GM12878 (cell line): Measurements from ENCODE around the gene GGTA1. TPM values are rescaled to one million over a fixed set of nuclear protein-coding genes. Genes with fewer than 3 reads are reported as not detected.

Experiments used
- ATAC-seq: fragments of 200-7000 bp; cut with Tn5 transposase; 3 replicates; pipeline ENCODE4 v1.9.1; 2020; ENCODE audit warnings: mild to moderate bottlenecking, moderate library complexity
- BruUV-seq: library from RNA; stranded (reverse); fragments of 400-500 nt; replicated peaks from 2 replicates; lab custom pipeline; 2021; lab: Mats Ljungman, UMichigan
- CTCF ChIA-PET: fragments of 300-600 bp; sonication (Branson Sonifier 250); formaldehyde crosslinking; extraction: SDS; loops from one replicate; lab custom pipeline; 2021; ENCODE audit warnings: inconsistent platforms; lab: Yijun Ruan, JAX
- POLR2A ChIA-PET: fragments of 350-600 bp; formaldehyde crosslinking; extraction: SDS; loops from one replicate; lab custom pipeline; 2021; ENCODE audit warnings: inconsistent platforms; lab: Charles Lee
- RAD21 ChIA-PET: fragments of 300-600 bp; sonication (Branson Sonifier 250); formaldehyde crosslinking; loops from one replicate; lab custom pipeline; 2023; ENCODE audit warnings: antibody characterized with exemption; ENCODE audit not compliant: unreplicated experiment; lab: Charles Lee
- SMC1A ChIA-PET: fragments of 300-600 bp; sonication (Branson Sonifier 250); formaldehyde crosslinking; loops from one replicate; lab custom pipeline; 2023; ENCODE audit not compliant: unreplicated experiment, uncharacterized antibody; lab: Charles Lee
- DNase-seq: peaks from one replicate; pipeline ENCODE4 v3.0.0-alpha.2; 2011; ENCODE audit warnings: low read depth, low spot score
- FAIRE-seq: peaks from 3 replicates; lab custom pipeline; 2011; peaks lifted over from hg19 to GRCh38; lab: Jason Lieb, UNC
- H2AFZ ChIP-seq: 2 replicates; pipeline ENCODE4 v1.6.0; 2011; ENCODE audit warnings: low read depth, low read length, control low read depth; ENCODE audit not compliant: control insufficient read depth
- H3K27ac ChIP-seq: 2 replicates; pipeline ENCODE4 v1.5.1; 2011; ENCODE audit warnings: control low read depth; ENCODE audit not compliant: control insufficient read depth, insufficient read depth
- H3K27me3 ChIP-seq, 2 experiments: replicated peaks in 1 of 2; 2 replicates each; pipeline versions ENCODE4 v1.6.0 to v1.6.1; 2011; ENCODE audit warnings: low read length in 1 of 2; ENCODE audit not compliant: control insufficient read depth in 2 of 2, insufficient read depth in 2 of 2
- H3K36me3 ChIP-seq, 2 experiments: 2 replicates each; pipeline ENCODE4 v1.5.1; 2011; ENCODE audit warnings: low read length in 1 of 2; ENCODE audit not compliant: control insufficient read depth in 2 of 2, insufficient read depth in 2 of 2
- H3K4me1 ChIP-seq: 2 replicates; pipeline ENCODE4 v1.6.1; 2011; ENCODE audit warnings: mild to moderate bottlenecking, low read length, moderate library complexity, mixed read lengths; ENCODE audit not compliant: control insufficient read depth, insufficient read depth
- H3K4me2 ChIP-seq: 2 replicates; pipeline ENCODE4 v1.6.0; 2011; ENCODE audit warnings: control low read depth; ENCODE audit not compliant: control insufficient read depth, insufficient read depth
- H3K4me3 ChIP-seq: fragments of 200-600 bp; sonication (generic); 2 replicates; pipeline ENCODE4 v1.5.1; 2016
- H3K79me2 ChIP-seq: 2 replicates; pipeline ENCODE4 v1.6.0; 2011; ENCODE audit warnings: low read length; ENCODE audit not compliant: control insufficient read depth, insufficient read depth
- H3K9ac ChIP-seq: 2 replicates; pipeline ENCODE4 v1.8.0; 2011; ENCODE audit warnings: low read length, control low read depth, mixed read lengths; ENCODE audit not compliant: control insufficient read depth, insufficient read depth
- H3K9me3 ChIP-seq: replicated peaks from 3 replicates; pipeline ENCODE4 v1.5.1; 2011; ENCODE audit warnings: mild to moderate bottlenecking, low read length; ENCODE audit not compliant: control insufficient read depth, insufficient read depth
- H4K20me1 ChIP-seq: 2 replicates; pipeline ENCODE4 v1.6.0; 2011; ENCODE audit not compliant: control insufficient read depth, insufficient read depth
- ETV6 ChIP-seq, 2 experiments: fragments of 450-650 bp in 1 of 2; IDR thresholded peaks in 1 of 2; conservative IDR thresholded peaks in 1 of 2; 2 replicates each; pipeline ENCODE4 v1.6.1; 2014; ENCODE audit warnings: antibody characterized with exemption in 1 of 2, borderline replicate concordance in 1 of 2, low read depth in 1 of 2, mild to moderate bottlenecking in 1 of 2, moderate library complexity in 1 of 2
- GABPA ChIP-seq: IDR thresholded peaks from 2 replicates; pipeline ENCODE4 v1.6.1; 2014; ENCODE audit warnings: antibody characterized with exemption, low read depth, mild to moderate bottlenecking, inconsistent platforms
- HDAC2 ChIP-seq: fragments of 200-600 bp; sonication (generic); IDR thresholded peaks from 2 replicates; pipeline ENCODE4 v1.6.1; 2017
- IKZF1 ChIP-seq: fragments of 450-650 bp; conservative IDR thresholded peaks from 2 replicates; pipeline ENCODE4 v1.6.1; 2017; ENCODE audit warnings: antibody characterized with exemption, mild to moderate bottlenecking
- MYB ChIP-seq: fragments of 150-350 bp; IDR thresholded peaks from 2 replicates; pipeline ENCODE4 v1.6.1; 2014; ENCODE audit warnings: mild to moderate bottlenecking, low read depth, low read length, borderline replicate concordance
- SIN3A ChIP-seq: IDR thresholded peaks from 2 replicates; pipeline ENCODE4 v1.6.1; 2012; ENCODE audit warnings: low read depth, low read length, improper control_type of control experiment
- SPI1 ChIP-seq: IDR thresholded peaks from 2 replicates; pipeline ENCODE4 v1.6.1; 2011; ENCODE audit warnings: low read depth, mild to moderate bottlenecking, low read length, moderate library complexity, borderline replicate concordance; ENCODE audit not compliant: insufficient read depth
- WGBS: methylation state at CpG from one replicate; pipeline ENCODE4 v1.1.6; 2016; ENCODE audit warnings: low lambda C conversion rate; ENCODE audit not compliant: insufficient replicate concordance, insufficient coverage; ENCODE audit errors: missing lambda C conversion rate; 5-methylcytosine and 5-hydroxymethylcytosine counted together
- in situ Hi-C: fragments of 300-500 bp; cut with MboI; formaldehyde crosslinking; loops from 9 replicates; pipeline ENCODE4 v1.14.3; 2018; ENCODE audit warnings: mixed read lengths
- intact Hi-C: fragments of 100-400 bp; cut with micrococcal nuclease; formaldehyde crosslinking; loops from one replicate; pipeline ENCODE4 v1.14.2; 2022; ENCODE audit not compliant: unreplicated experiment
- polyA plus RNA-seq, 11 experiments: library from polyadenylated mRNA; depleted of rRNA in 4 of 11; unstranded in 6 of 11; stranded (reverse) in 5 of 11; fragments of >200 nt; fragmentation: Nextera tagmentation in 4 of 11; fragmentation: Illumina TruSeq in 1 of 11; extraction: Ambion mirVana in 4 of 11; extraction: Trizol in 1 of 11; gene quantifications; 1 replicate in 1 of 11; 2 replicates in 10 of 11; pipeline versions ENCODE4 v1.2.1 to v1.2.3, GENCODE V29; 2011 to 2016; ENCODE audit warnings: inconsistent platforms in 2 of 11, missing spikeins in 2 of 11, low read depth in 1 of 11
- total RNA-seq, 4 experiments: library from RNA; depleted of rRNA in 3 of 4; stranded (reverse); fragments of >200 nt in 3 of 4; fragmentation: Illumina TruSeq in 1 of 4; extraction: Trizol in 1 of 4; gene quantifications; 2 replicates each; pipeline versions ENCODE4 v1.2.1 to v1.2.3, GENCODE V29; 2013 to 2021
- TF ChIP-seq, protein P1 (sequence below): IDR thresholded peaks from 2 replicates; pipeline ENCODE4 v1.6.1; 2012; ENCODE audit warnings: low read depth, low read length, improper control_type of control experiment
- TF ChIP-seq, protein P2 (sequence below): IDR thresholded peaks from 2 replicates; pipeline ENCODE4 v1.6.1; 2012; ENCODE audit warnings: improper control_type of control experiment, low read depth, low read length; ENCODE audit not compliant: insufficient replicate concordance

The GGTA1 gene
- total and polyA plus RNA-seq, 10 of the 15 experiments (the other 5 are each of a cell fraction or from before 2014, with no cell fraction given), result 0.09 to 0.65 (median 0.17) TPM; not detected in 2

GRCh38 chr9:121484651-121485446 lies 14.8 kb downstream of the GGTA1 start:
- BruUV-seq, result no TSS peak
- no peak for FAIRE-seq
- H3K79me2 ChIP-seq, result no peaks in the 10 kb centered on the region
- H4K20me1 ChIP-seq, result no peaks in the 10 kb centered on the region
- H3K36me3 ChIP-seq, result no peaks in the 10 kb centered on the region
- no peaks in the 10 kb centered on the region; a peak in 1 of 4 replicates for H3K27me3 ChIP-seq
- intact Hi-C loops, result no loop called here
- H3K27ac ChIP-seq, result no peak overlapping the region
- no peak overlapping the region for H3K9ac ChIP-seq
- no peak overlapping the region for H2AFZ ChIP-seq
- ATAC-seq, result no peak
- no peak overlapping the region for H3K4me3 ChIP-seq
- in situ Hi-C loops, result no loop called here
- 51% methylated on average over 11 of the region's 11 CpGs for WGBS
- no peaks in the 10 kb centered on the region for H3K9me3 ChIP-seq
- no peak for DNase-seq
- ChIA-PET CTCF (interaction anchor here (0.6 kb wide), 1 partner anchor 93 kb away, joined by 4 read pairs; no protein-coding TSS in a partner anchor), SMC1A (no interaction called here)
- H3K4me1 ChIP-seq, result no peaks in the 10 kb centered on the region
- no peak overlapping the region for H3K4me2 ChIP-seq
- TF ChIP-seq SIN3A (no peak), MYB (no peak)
- TF ChIP-seq, protein P1, sequence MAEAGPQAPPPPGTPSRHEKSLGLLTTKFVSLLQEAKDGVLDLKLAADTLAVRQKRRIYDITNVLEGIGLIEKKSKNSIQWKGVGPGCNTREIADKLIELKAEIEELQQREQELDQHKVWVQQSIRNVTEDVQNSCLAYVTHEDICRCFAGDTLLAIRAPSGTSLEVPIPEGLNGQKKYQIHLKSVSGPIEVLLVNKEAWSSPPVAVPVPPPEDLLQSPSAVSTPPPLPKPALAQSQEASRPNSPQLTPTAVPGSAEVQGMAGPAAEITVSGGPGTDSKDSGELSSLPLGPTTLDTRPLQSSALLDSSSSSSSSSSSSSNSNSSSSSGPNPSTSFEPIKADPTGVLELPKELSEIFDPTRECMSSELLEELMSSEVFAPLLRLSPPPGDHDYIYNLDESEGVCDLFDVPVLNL, result no peak
- TF ChIP-seq, all 136 proteins: peak for 0
- POLR2A ChIA-PET, result no interaction called here
- RAD21 ChIA-PET, result no interaction called here

DNA sequence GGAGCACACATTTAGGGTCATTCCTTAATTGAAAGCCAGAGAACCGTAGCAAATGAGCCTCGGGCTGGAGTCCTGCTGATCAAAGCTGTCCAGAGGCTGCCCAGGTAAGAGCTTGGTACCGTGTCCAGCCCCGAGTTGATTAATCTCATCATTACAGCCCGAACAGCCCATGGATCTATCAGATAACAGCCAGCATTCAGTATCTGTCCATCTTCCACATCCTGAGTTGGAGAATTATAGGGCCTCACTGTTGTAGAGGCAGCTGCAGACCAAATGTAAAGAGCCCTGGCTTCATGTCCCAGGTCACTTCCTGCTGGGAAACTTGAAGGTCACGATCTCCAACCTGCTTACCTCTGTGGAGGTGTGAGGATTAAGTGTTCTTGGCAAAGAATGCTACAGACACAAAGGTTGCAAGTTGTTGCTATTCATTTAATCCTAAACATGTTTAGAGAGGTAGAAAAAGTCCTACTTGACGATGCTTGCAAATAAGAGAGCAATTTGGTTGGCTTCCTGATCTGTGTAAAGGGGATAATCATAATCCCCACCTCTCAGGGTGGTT lies 16.1 kb downstream of the GGTA1 start:
- DNase-seq (no peak), ATAC-seq (no peak), FAIRE-seq (no peak)
- Histone ChIP-seq H3K79me2 (no peaks in the 10 kb centered on the region), H3K27me3 (no peaks in the 10 kb centered on the region; a peak in 1 of 4 replicates), H3K9me3 (no peaks in the 10 kb centered on the region), H3K4me1 (no peaks in the 10 kb centered on the region), H3K9ac (no peak overlapping the region), H3K27ac (no peak overlapping the region), H4K20me1 (no peaks in the 10 kb centered on the region), H3K4me3 (no peak overlapping the region), H2AFZ (no peak overlapping the region), H3K4me2 (no peak overlapping the region), H3K36me3 (no peaks in the 10 kb centered on the region)
- ChIA-PET RAD21 (no interaction called here), POLR2A (no interaction called here), SMC1A (no interaction called here), CTCF (interaction anchor here (0.6 kb wide), 1 partner anchor 47 kb away, joined by 4 read pairs; no protein-coding TSS in a partner anchor)
- intact Hi-C loops, result no loop called here
- in situ Hi-C loops, result no loop called here
- 15% methylated on average over 7 of the region's 7 CpGs for WGBS
- BruUV-seq, result no TSS peak
- TF ChIP-seq GABPA (no peak), SPI1 (no peak), IKZF1 (no peak), HDAC2 (no peak), ETV6 (conservative IDR thresholded peaks at IDR 0.05 in 1 of 2, IDR thresholded peaks at IDR 0.05 in 1 of 2; ENCODE audit: borderline replicate concordance in 1 of 2, low read depth in 1 of 2) (no peak)
- TF ChIP-seq, protein P2, sequence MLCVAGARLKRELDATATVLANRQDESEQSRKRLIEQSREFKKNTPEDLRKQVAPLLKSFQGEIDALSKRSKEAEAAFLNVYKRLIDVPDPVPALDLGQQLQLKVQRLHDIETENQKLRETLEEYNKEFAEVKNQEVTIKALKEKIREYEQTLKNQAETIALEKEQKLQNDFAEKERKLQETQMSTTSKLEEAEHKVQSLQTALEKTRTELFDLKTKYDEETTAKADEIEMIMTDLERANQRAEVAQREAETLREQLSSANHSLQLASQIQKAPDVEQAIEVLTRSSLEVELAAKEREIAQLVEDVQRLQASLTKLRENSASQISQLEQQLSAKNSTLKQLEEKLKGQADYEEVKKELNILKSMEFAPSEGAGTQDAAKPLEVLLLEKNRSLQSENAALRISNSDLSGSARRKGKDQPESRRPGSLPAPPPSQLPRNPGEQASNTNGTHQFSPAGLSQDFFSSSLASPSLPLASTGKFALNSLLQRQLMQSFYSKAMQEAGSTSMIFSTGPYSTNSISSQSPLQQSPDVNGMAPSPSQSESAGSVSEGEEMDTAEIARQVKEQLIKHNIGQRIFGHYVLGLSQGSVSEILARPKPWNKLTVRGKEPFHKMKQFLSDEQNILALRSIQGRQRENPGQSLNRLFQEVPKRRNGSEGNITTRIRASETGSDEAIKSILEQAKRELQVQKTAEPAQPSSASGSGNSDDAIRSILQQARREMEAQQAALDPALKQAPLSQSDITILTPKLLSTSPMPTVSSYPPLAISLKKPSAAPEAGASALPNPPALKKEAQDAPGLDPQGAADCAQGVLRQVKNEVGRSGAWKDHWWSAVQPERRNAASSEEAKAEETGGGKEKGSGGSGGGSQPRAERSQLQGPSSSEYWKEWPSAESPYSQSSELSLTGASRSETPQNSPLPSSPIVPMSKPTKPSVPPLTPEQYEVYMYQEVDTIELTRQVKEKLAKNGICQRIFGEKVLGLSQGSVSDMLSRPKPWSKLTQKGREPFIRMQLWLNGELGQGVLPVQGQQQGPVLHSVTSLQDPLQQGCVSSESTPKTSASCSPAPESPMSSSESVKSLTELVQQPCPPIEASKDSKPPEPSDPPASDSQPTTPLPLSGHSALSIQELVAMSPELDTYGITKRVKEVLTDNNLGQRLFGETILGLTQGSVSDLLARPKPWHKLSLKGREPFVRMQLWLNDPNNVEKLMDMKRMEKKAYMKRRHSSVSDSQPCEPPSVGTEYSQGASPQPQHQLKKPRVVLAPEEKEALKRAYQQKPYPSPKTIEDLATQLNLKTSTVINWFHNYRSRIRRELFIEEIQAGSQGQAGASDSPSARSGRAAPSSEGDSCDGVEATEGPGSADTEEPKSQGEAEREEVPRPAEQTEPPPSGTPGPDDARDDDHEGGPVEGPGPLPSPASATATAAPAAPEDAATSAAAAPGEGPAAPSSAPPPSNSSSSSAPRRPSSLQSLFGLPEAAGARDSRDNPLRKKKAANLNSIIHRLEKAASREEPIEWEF, result no peak
